Peyer's patch (tissue), 4 donors: ENCODE results near the gene SERPINA3.

Experiments
- CTCF ChIP-seq, 6 experiments: fragments of 450-650 bp in 4 of 6; fragments of 200-600 bp in 2 of 6; sonication (generic) in 1 of 6; IDR thresholded peaks; one replicate each; pipeline ENCODE4 v1.5.1; 2017 to 2019; ENCODE audit warnings: antibody characterized with exemption in 6 of 6, mild to moderate bottlenecking in 3 of 6, moderate library complexity in 1 of 6
- POLR2A ChIP-seq, 2 donors: fragments of 450-650 bp; IDR thresholded peaks; one replicate each; pipeline ENCODE4 v1.5.1; 2017; ENCODE audit warnings: antibody characterized with exemption in 2 of 2, mild to moderate bottlenecking in 2 of 2, moderate library complexity in 2 of 2

- TF ChIP-seq CTCF (IDR thresholded peaks at IDR 0.05) (peak in 2 of 6 experiments; percentile 11 to 13), POLR2A (IDR thresholded peaks at IDR 0.05) (no peak)
Measured at GRCh38 chr14:94636744-94637412, 24.7 kb downstream of the SERPINA3 start.
